NB4 (cell line): ENCODE results near the gene BIK.

Source experiments
- CTCF ChIP-seq: IDR thresholded peaks from one replicate; pipeline ENCODE4 v1.5.1; 2012; ENCODE audit warnings: low read depth, low read length
- MYC ChIP-seq: IDR thresholded peaks from 2 replicates; pipeline ENCODE4 v1.6.1; 2011; ENCODE audit warnings: low read depth, low read length
- POLR2A ChIP-seq: IDR thresholded peaks from 2 replicates; pipeline ENCODE4 v1.6.1; 2011; ENCODE audit warnings: mild to moderate bottlenecking; ENCODE audit not compliant: insufficient read length; ENCODE audit errors: extremely low read depth

GRCh38 chr22:43092085-43092484 is 18.5 kb upstream of the BIK start:
- no peak for TF ChIP-seq CTCF
- no peak for TF ChIP-seq POLR2A
- no peak for TF ChIP-seq MYC
